ENCODE data around the gene TMEM242. TPM values are rescaled to one million over a fixed set of nuclear protein-coding genes. Genes with fewer than 3 reads are reported as not detected.

Gene TMEM242
- total and polyA plus RNA-seq, 2 donors (not counting 3 experiments of a cell fraction or from before 2014, with no cell fraction given), result 5.3 to 15.5 TPM

DNA sequence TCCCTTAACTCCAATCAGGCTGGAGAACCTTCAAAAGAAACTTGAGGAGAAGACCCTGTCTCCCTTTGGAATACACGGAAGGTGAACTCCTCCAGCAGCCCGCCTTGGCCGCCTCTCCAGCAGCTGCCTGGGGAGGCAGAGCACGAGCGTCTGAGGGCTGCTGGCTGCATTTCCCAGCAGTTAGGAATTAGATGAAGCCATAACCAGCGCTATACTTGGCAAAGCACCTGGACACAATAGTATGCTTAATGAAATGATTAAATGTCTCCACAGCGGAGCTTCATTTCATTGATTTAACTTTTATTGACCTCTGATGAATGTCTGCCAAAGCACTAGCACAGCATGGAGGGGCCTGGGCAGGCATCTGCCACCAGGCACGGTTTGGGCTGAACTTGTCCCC, 73.5 kb downstream of the TMEM242 start:
- peaks cover 2% of the 10 kb centered on the region for H3K9me3 ChIP-seq (replicated peaks; ENCODE audit: control insufficient read depth, insufficient read depth, low read length)
- no peak overlapping the region for H3K4me2 ChIP-seq (ENCODE audit: insufficient read depth, low read length)
- BruUV-seq (replicated peaks), result no TSS peak
- dilution Hi-C loops (cut with MboI; ENCODE audit: extremely low pct_ligation_motif_present, low sequenced_read_pairs) (no loop called here), intact Hi-C loops (cut with micrococcal nuclease) (no loop called here)
- no peaks in the 10 kb centered on the region for H4K20me1 ChIP-seq (replicated peaks; ENCODE audit: control insufficient read depth, extremely low read depth, insufficient read depth, low read length)
- TF ChIP-seq GATA2 (IDR thresholded peaks at IDR 0.05; ENCODE audit: insufficient read depth, insufficient read length, low read depth, low read length), result no peak
- TF ChIP-seq JUN (IDR thresholded peaks at IDR 0.05; ENCODE audit: borderline replicate concordance, insufficient read depth, insufficient read length, low read depth), result no peak
- TF ChIP-seq CTCF (IDR thresholded peaks at IDR 0.05; ENCODE audit: extremely low read depth in 1 of 2, insufficient read depth in 1 of 2, low read depth in 1 of 2, low read length in 2 of 2), result no peak
- TF ChIP-seq POLR2AphosphoS5 (IDR thresholded peaks at IDR 0.05; ENCODE audit: insufficient read depth, low read depth, low read length), result no peak
- H3K4me3 ChIP-seq (replicated peaks in 1 of 3; ENCODE audit: insufficient read depth in 1 of 3, low read depth in 1 of 3, low read length in 3 of 3), result no peak overlapping the region
- ChIA-PET CTCF (no interaction called here), POLR2A (no interaction called here)
- no peak overlapping the region for H3K9ac ChIP-seq (replicated peaks; ENCODE audit: extremely low read depth, insufficient read depth, low read length)
- no peaks in the 10 kb centered on the region for H3K79me2 ChIP-seq (ENCODE audit: control insufficient read depth, insufficient read depth, low read length)
- no peak for DNase-seq (ENCODE audit: low read depth, low spot score)
- no peak overlapping the region for H2AFZ ChIP-seq (ENCODE audit: low read depth, low read length)
- H3K27ac ChIP-seq (ENCODE audit: insufficient read depth, low read depth, low read length), result no peak overlapping the region
- no peaks in the 10 kb centered on the region for H3K36me3 ChIP-seq (ENCODE audit: control insufficient read depth in 2 of 2, extremely low read depth in 1 of 2, insufficient read depth in 2 of 2, low read length in 2 of 2)
- H3K4me1 ChIP-seq (ENCODE audit: control insufficient read depth, extremely low read depth, insufficient read depth, low read length), result no peaks in the 10 kb centered on the region
- no peak for FAIRE-seq
- H3K27me3 ChIP-seq (ENCODE audit: control insufficient read depth in 2 of 2, insufficient read depth in 2 of 2, low read length in 2 of 2), result peaks cover 16 to 19% of the 10 kb centered on the region in 2 experiments
- H3K9me1 ChIP-seq (replicated peaks; ENCODE audit: control insufficient read depth, extremely low read depth, insufficient read depth, low read length), result no peaks in the 10 kb centered on the region

- Histone ChIP-seq H3K36me3 (ENCODE audit: control insufficient read depth in 2 of 2, extremely low read depth in 1 of 2, insufficient read depth in 2 of 2, low read length in 2 of 2) (no peaks in the 10 kb centered on the region), H3K4me2 (ENCODE audit: insufficient read depth, low read length) (no peak overlapping the region), H3K9me1 (replicated peaks; ENCODE audit: control insufficient read depth, extremely low read depth, insufficient read depth, low read length) (no peaks in the 10 kb centered on the region), H3K79me2 (ENCODE audit: control insufficient read depth, insufficient read depth, low read length) (no peaks in the 10 kb centered on the region), H3K9ac (replicated peaks; ENCODE audit: extremely low read depth, insufficient read depth, low read length) (no peak overlapping the region), H3K27me3 (ENCODE audit: control insufficient read depth in 2 of 2, insufficient read depth in 2 of 2, low read length in 2 of 2) (peaks cover 15 to 19% of the 10 kb centered on the region in 2 experiments), H3K4me1 (ENCODE audit: control insufficient read depth, extremely low read depth, insufficient read depth, low read length) (no peaks in the 10 kb centered on the region), H3K4me3 (replicated peaks in 1 of 3; ENCODE audit: insufficient read depth in 1 of 3, low read depth in 1 of 3, low read length in 3 of 3) (no peak overlapping the region), H4K20me1 (replicated peaks; ENCODE audit: control insufficient read depth, extremely low read depth, insufficient read depth, low read length) (no peaks in the 10 kb centered on the region), H3K27ac (ENCODE audit: insufficient read depth, low read depth, low read length) (no peak overlapping the region), H2AFZ (ENCODE audit: low read depth, low read length) (no peak overlapping the region), H3K9me3 (replicated peaks; ENCODE audit: control insufficient read depth, insufficient read depth, low read length) (peaks cover 2% of the 10 kb centered on the region)
- DNase-seq (ENCODE audit: low read depth, low spot score) (no peak), FAIRE-seq (no peak)
- dilution Hi-C loops (cut with MboI; ENCODE audit: extremely low pct_ligation_motif_present, low sequenced_read_pairs) (no loop called here), intact Hi-C loops (cut with micrococcal nuclease) (no loop called here)
- TF ChIP-seq FOS (IDR thresholded peaks at IDR 0.05; ENCODE audit: borderline replicate concordance, insufficient read depth, low read length) (no peak), EZH2 (IDR thresholded peaks at IDR 0.05; ENCODE audit: borderline replicate concordance, low read depth, low read length, severe bottlenecking) (no peak), MAX (IDR thresholded peaks at IDR 0.05; ENCODE audit: insufficient read depth, insufficient read length) (no peak), MYC (IDR thresholded peaks at IDR 0.05; ENCODE audit: low read depth, low read length) (no peak), CTCF (IDR thresholded peaks at IDR 0.05; ENCODE audit: extremely low read depth in 1 of 2, insufficient read depth in 1 of 2, low read depth in 1 of 2, low read length in 2 of 2) (no peak), POLR2AphosphoS5 (IDR thresholded peaks at IDR 0.05; ENCODE audit: insufficient read depth, low read depth, low read length) (no peak), GATA2 (IDR thresholded peaks at IDR 0.05; ENCODE audit: insufficient read depth, insufficient read length, low read depth, low read length) (no peak), POLR2A (IDR thresholded peaks at IDR 0.05; ENCODE audit: low read depth, low read length) (no peak), JUN (IDR thresholded peaks at IDR 0.05; ENCODE audit: borderline replicate concordance, insufficient read depth, insufficient read length, low read depth) (no peak)
- POLR2A ChIA-PET, result no interaction called here
- BruUV-seq (replicated peaks), result no TSS peak
- CTCF ChIA-PET, result interaction anchor here (1.3 kb wide), 1 partner anchor 13 kb away, joined by 3 read pairs; no protein-coding TSS in a partner anchor
Measured at GRCh38 chr6:157248264-157248663, 75.1 kb downstream of the TMEM242 start.

Data from endothelial cell of umbilical vein (primary cell).